ENCODE results near the gene C8A.

Gene C8A

DNA sequence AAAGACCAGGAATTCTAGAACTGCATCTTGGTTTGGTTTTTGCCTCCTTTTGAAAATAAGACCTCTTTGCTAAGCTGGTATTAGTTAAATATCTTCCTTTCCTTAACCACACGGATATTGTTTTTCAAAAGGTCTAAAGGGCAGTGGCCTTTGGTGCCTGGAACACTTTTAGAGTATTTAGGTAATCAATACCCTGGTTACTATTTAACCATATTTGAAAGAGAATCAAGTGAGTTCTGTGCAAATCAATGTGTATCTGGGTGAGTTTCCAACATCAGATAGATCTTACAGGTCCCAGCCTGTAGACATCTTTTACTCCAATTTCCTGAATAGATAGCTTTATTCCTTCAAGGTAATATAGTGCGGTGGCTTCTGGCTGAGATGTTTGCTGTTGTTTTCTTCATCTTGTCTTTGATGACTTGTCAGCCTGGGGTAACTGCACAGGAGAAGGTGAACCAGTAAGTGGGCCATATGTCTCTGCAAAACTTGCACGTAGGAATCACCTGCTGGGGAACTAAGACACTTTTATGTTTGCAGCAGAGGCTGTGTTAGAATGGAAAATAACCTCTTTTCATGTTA lies at the start of gene C8A:
Gene C8A, plus strand, starts transcription at position 277 of the 579 bp plus-strand sequence. Its CDS starts 105 bp downstream, at position 382.
- no peak for DNase-seq (ENCODE audit: low spot score)

GRCh38 chr1:56806804-56807203 lies 47.8 kb upstream of the C8A start:
- no peak for DNase-seq (ENCODE audit: low spot score)

DNA sequence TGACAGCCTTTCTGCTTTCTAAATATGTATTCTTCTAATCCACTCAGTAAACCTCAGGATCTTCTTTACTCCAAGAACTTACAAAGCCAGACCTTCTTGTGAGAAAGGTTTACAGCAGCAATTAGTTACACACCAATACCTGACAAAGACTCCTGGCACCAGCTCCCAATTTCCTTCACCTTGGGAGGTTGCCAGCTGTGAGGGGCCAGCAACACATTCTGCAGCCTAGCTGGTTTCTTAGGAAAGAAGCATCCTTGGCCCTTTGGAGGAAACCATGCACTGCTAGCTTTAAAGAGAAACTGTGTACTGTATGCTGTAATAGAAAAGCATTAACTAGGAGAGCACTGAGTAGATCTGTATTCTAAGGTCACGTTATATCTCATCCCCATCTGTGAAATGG lies 46.2 kb upstream of the C8A start:
- DNase-seq (ENCODE audit: low spot score) = no peak

GRCh38 chr1:56811331-56811730 lies 43.3 kb upstream of the C8A start:
- no peak for DNase-seq (ENCODE audit: low spot score)

DNA sequence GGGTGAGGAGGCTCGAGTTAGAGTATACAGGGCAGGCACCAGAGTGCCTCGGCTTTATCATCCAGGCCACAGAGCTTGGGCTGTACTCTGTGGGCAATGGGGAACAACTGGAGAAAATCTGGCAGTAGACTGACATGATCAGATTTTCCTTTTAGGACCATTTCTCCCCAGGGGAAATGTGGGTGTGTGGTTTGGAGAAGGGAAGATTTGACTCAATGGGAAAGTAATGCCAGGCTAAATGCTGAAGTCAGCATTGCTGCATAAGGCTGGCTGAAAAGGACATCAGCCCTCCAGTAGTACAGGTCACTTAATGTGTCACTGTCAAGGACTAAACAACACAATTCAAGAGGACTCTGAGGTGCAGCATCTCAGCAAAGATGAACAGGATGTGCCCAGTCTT lies 40.4 kb upstream of the C8A start:
- no peak for DNase-seq (ENCODE audit: low spot score)

- no peak for DNase-seq (ENCODE audit: low spot score)
These were observed 38.3 kb upstream of the C8A start for GRCh38 chr1:56816264-56816663.

DNA sequence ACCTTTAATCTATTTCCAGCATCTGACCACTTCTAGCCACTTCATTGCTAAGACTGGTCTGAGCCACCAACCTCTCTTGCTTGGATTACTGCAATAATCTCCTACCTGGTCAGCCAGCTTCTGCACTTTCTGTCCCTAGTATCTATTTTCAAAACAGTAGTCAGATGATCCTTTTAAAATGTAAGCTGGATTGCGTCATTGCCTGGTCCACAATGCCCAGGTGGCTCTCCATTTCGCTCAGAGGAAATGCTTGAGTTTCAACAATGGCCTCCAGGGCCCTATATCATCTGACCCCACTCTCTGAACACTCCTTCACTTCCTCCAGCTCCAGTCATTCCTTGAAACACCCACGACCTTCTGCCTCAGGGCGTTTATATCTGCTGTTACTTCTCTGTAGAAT lies 37.7 kb upstream of the C8A start:
- no peak for DNase-seq (ENCODE audit: low spot score)

DNA sequence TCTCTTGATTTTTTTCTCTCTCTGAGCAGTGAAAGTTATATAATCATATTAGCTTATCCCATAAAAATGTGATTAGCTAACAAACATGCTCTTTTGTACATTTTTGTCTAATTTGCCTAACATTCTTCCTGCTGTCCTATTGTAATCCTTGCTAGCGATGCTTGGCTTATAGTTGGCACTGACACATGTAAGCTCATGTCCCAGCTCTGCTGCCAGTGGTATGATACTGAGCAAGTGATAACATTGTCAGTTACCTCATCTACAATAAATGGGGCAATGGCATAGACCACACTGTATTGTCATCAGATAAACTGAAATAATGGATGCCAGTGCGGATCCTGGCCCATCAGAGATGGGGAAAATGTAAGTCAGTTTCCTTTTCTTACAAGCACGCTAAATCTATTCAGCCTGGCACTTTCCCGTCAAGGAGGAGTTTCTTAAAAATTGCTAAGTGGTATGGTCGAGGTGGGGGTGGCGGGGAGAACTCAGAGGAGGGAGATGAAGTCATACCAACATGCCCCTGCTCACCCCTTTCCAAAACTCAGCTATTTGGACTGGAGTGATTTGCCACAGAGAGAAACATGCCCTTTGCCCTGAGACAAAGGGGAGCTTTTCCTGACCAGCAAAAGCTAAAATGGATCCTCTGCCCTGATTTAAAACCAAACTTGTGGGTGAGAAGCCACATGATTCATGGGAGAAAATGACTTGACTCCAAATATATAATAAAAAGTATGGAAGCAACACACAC lies 36.7 kb upstream of the C8A start:
- no peak for DNase-seq (ENCODE audit: low spot score)

DNA sequence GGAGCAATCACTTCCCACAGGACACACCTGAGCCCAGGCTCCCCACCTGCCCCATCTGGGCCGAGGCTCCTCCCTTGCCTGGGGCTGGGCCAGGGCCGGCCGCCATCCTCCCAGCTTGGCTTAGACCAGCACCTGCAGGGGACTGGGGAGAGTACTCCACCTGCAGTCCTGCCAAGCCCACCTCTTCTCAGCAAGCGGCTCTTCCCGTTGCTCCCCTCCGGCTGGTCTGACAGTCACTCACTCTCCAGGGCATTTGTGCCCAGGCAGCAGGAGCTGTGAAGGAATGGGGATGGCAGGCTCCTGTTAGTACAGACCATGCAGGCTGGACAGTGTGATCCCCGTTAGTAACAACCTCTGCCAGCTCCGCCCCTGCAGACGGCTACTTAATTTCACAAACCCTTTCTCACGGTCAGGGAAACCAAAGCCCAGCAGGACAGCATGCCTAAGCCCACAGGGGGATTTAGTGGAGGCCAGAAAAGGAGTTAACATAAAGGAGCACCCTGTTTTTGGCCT lies 35.2 kb upstream of the C8A start, which contains the start of gene FYB2:
Gene FYB2, minus strand, starts transcription at position 18 of the 513 bp plus-strand sequence. CDS start 114 bp downstream, outside the sequence.
- peak; percentile 29 for DNase-seq (ENCODE audit: low spot score)

GRCh38 chr1:56820755-56821461 lies 33.7 kb upstream of the C8A start:
- DNase-seq (ENCODE audit: low spot score) = peak; percentile 65

GRCh38 chr1:56821462-56821797 lies 33.2 kb upstream of the C8A start:
- DNase-seq (ENCODE audit: low spot score) = no peak

GRCh38 chr1:56824271-56824670 lies 30.3 kb upstream of the C8A start:
- DNase-seq (ENCODE audit: low spot score) = no peak

DNA sequence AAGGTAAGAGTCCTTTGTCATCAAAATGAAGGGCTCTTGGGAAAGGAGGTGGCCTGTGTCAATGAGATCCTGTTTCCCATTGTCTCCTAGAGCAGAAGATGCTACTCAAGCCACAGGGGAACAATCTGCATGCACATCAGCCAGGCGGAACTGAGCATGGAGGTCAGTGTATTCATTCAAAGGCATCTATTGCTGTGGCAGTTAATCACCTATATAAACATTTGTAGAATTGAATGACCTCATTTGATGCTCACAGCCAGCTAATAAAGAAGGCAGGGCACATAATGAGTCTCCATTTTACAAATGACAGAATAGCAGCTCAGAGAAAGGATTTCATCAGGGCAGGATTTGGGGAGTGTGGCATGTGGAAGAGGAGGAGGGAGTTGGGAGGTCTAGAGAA lies 29.7 kb upstream of the C8A start:
- DNase-seq (ENCODE audit: low spot score) = no peak

- no peak for DNase-seq (ENCODE audit: low spot score)
These were observed 29.2 kb upstream of the C8A start for GRCh38 chr1:56825436-56825835.

DNA sequence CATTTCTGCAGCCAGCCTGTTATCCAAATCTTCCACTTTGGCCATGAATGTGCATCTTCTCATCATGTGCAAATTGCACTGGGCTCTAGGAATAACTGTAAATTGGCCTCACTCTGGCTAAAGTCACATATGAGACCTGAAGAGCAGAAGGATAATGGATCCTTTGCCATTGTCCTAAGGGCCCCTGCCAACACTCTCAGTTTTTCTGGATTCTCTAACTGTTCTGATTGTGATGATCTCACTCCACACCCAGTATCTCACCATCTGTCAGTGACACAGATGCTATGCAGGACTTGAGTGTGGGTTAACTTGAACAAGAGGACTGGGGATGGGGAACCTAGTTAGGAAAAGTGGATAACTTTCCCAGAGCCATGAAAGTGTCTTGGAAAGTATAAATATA lies 26.9 kb upstream of the C8A start:
- DNase-seq (ENCODE audit: low spot score) = no peak

- no peak for DNase-seq (ENCODE audit: low spot score)
These were observed 24.5 kb upstream of the C8A start for GRCh38 chr1:56830052-56830451.

GRCh38 chr1:56831871-56832693 lies 22.5 kb upstream of the C8A start:
- DNase-seq (ENCODE audit: low spot score) = peak; percentile 58

GRCh38 chr1:56833088-56833487 lies 21.5 kb upstream of the C8A start:
- DNase-seq (ENCODE audit: low spot score) = no peak

DNA sequence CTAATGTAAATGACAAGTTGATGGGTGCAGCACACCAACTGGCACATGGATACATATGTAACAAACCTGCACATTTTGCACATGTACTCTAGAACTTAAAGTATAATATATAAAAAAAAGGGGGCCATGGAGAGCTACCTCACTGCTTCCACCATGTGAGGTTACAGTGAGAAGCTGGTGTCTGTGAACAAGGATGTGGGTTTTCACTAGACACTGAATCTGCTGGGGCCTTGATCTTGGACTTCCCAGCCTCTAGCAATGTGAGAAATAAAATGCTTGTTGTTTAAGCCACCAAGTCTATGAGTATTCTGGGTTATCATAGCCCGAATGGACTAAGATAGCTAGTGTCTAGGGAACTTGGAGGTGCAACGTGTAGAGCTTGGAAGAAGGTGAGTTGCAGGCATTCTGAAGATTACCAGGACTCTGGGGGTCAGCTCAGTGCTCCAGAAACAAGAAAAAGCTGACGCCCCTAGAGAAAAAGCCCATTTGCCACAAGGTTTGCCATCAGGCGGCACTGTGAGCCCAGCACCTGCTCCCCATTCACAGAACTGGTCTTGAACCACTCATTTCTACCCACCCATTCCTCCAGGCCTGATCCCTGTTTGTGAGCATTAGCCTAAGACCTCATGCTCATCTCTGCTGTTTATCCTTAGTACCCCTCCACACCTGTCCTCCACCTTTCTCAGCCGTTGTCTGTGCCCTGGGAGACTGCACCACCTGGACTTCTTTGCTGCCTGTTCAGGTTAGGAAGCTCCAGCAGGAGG lies 20.3 kb upstream of the C8A start:
- no peak for DNase-seq (ENCODE audit: low spot score)

DNA sequence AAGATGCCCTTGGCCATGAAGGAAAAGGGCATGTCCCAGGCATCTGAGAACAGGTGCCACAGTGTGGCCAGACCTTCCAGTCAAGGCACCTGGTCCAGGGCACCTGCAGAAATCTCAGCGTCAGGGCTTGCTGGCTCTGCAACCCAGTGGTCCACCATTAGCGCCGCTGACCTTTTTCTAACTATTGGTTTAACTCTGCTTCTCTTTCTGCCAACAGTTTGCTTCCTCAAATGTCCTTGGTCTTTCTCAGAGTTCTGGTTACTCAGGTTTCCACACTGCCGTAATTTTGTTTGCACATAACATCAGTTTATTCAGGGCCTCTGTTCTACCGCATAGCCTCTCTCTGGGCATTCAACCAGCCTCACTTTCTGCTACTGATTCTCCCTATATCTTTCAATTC lies 18.9 kb upstream of the C8A start:
- no peak for DNase-seq (ENCODE audit: low spot score)

GRCh38 chr1:56836359-56836758 lies 18.2 kb upstream of the C8A start:
- no peak for DNase-seq (ENCODE audit: low spot score)
